Neutrophil (primary cell): Measurements from ENCODE around the gene P3H3.
A peak's percentile ranks its signal among the peaks of the same experiment; 100 is the strongest.
"Not testable (repeated sequence)": the region's sequence is repeated elsewhere in the genome, so short reads cannot be mapped to it uniquely, and the experiment has no call there.

Experiments
- H3K27ac ChIP-seq: fragments of 200-600 bp; sonication (generic); 2 replicates; pipeline ENCODE4 v1.5.1; 2016; ENCODE audit warnings: mild to moderate bottlenecking, moderate library complexity
- H3K27me3 ChIP-seq: fragments of 200-600 bp; sonication (generic); 2 replicates; pipeline ENCODE4 v1.6.0; 2016; ENCODE audit warnings: mild to moderate bottlenecking
- H3K36me3 ChIP-seq: fragments of 200-600 bp; sonication (generic); 2 replicates; pipeline ENCODE4 v1.5.1; 2017
- H3K4me1 ChIP-seq, 2 experiments: fragments of 200-600 bp in 1 of 2; sonication (generic) in 1 of 2; 1 replicate in 1 of 2; 2 replicates in 1 of 2; pipeline versions ENCODE4 v1.5.1 to v1.6.1; 2013 to 2016; ENCODE audit warnings: low read depth in 1 of 2, low read length in 1 of 2, mild to moderate bottlenecking in 1 of 2, moderate library complexity in 1 of 2; ENCODE audit not compliant: control insufficient read depth in 1 of 2, insufficient read depth in 1 of 2
- H3K4me3 ChIP-seq, 2 experiments: fragments of 200-600 bp in 1 of 2; sonication (generic) in 1 of 2; 1 replicate in 1 of 2; 2 replicates in 1 of 2; pipeline ENCODE4 v1.5.1; 2013 to 2016; ENCODE audit warnings: low read depth in 1 of 2, low read length in 1 of 2, mild to moderate bottlenecking in 1 of 2, moderate library complexity in 1 of 2
- H3K9me3 ChIP-seq: fragments of 200-600 bp; sonication (generic); 2 replicates; pipeline ENCODE4 v1.5.1; 2016
- TF ChIP-seq, protein P1 (sequence below): fragments of 200-600 bp; sonication (generic); IDR thresholded peaks from 2 replicates; pipeline ENCODE4 v1.5.1; 2016; ENCODE audit warnings: antibody characterized with exemption

Gene P3H3

DNA sequence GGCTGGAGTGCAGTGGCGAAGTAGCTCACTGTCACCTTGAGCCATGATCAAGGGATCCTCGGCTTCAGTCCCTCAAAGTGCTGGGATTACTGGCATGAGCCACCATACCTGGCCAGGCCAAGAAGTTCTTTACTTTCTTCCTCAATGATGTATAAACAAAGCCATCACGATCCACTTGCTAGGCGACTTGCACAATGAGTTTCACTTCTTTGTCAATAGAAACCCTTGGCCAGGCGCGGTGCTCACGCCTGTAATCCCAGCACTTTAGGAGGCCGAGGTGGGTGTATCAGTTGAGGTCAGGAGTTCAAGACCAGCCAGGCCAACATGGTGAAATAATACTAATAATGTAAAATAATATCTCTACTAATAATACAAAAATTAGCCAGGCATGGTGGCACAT is 59.3 kb downstream of the P3H3 start:
- TF ChIP-seq, protein P1, sequence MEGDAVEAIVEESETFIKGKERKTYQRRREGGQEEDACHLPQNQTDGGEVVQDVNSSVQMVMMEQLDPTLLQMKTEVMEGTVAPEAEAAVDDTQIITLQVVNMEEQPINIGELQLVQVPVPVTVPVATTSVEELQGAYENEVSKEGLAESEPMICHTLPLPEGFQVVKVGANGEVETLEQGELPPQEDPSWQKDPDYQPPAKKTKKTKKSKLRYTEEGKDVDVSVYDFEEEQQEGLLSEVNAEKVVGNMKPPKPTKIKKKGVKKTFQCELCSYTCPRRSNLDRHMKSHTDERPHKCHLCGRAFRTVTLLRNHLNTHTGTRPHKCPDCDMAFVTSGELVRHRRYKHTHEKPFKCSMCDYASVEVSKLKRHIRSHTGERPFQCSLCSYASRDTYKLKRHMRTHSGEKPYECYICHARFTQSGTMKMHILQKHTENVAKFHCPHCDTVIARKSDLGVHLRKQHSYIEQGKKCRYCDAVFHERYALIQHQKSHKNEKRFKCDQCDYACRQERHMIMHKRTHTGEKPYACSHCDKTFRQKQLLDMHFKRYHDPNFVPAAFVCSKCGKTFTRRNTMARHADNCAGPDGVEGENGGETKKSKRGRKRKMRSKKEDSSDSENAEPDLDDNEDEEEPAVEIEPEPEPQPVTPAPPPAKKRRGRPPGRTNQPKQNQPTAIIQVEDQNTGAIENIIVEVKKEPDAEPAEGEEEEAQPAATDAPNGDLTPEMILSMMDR: no peak
- Histone ChIP-seq H3K36me3 (peaks cover 21% of the 10 kb centered on the region), H3K27me3 (no peaks in the 10 kb centered on the region), H3K27ac (peak overlapping the region; percentile 50), H3K9me3 (no peaks in the 10 kb centered on the region), H3K4me1 (peaks cover 36 to 44% of the 10 kb centered on the region in 2 experiments), H3K4me3 (no peak overlapping the region)

DNA sequence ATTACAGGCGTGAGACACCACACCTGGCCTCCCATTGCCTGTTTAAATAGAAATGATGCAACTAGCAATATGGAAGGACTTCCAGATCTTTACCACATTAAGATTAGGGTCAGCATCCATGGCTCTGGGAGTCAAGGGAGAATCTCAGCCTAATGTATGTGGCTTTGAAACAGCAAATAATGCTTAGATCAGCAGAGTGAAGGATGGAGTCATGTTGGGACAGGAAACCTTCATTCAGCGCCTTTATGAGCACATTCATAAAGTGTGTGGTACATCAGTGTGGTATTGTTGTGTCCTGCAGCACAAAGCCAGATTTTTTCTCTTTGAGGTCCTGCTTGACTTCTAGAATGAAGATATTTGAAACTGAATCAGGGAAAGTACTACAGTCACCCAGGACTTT is 60.2 kb downstream of the P3H3 start:
- Histone ChIP-seq H3K27me3 (no peaks in the 10 kb centered on the region), H3K9me3 (no peaks in the 10 kb centered on the region), H3K4me3 (no peak overlapping the region), H3K4me1 (peaks cover 38 to 44% of the 10 kb centered on the region in 2 experiments), H3K36me3 (peaks cover 15% of the 10 kb centered on the region), H3K27ac (no peak overlapping the region)
- TF ChIP-seq, protein P1: no peak

DNA sequence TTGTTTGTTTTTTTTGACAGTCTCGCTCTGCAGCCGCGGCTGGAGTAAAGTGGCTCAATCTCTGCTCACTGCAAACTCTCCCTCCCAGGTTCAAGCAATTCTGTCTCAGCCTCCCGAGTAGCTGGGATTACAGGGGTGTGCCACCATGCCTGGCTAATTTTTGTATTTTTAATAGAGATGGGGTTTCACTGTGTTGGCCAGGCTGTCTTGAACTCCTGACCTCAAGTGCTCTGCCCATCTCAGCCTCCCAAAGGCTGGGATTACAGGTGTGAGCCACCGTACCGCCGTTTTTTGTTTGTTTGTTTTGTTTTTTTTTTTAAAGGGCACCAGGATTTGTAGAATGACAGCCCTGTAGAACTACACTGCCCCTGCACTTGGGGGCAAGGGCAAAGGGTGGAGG is 60.6 kb downstream of the P3H3 start:
- H3K36me3 ChIP-seq: peaks cover 11% of the 10 kb centered on the region
- not testable (repeated sequence) for H3K27me3 ChIP-seq, H3K27ac ChIP-seq, H3K4me3 ChIP-seq, H3K9me3 ChIP-seq
- H3K4me1 ChIP-seq: peaks cover 42 to 48% of the 10 kb centered on the region in 2 experiments
